ENCODE results near the gene SGIP1.
A peak's percentile ranks its signal among the peaks of the same experiment; 100 is the strongest.

The SGIP1 gene

DNA sequence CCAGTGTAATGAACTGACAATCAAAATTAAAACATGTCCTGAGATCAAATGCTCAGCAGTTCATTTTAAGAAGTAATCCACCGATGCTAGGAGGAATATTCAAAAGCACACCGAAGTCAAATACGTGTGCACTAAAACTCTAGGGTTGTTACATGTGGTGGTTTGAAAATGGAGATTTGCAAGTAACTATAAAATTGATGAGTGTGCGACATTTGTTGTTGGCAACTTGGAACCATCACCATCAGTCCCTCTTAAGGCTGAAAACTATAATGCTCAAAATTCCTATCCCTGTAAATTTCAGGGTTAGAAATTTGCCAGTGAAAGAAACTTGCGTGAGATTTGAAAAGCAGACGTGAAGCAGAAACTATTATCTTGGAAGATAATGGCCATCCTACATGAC lies 13.3 kb upstream of the SGIP1 start:
- no peak for TF ChIP-seq CEBPB (IDR thresholded peaks at IDR 0.05)
- TF ChIP-seq TAF1 (IDR thresholded peaks at IDR 0.05; ENCODE audit: low read depth): no peak
- TF ChIP-seq EP300 (IDR thresholded peaks at IDR 0.05; ENCODE audit: borderline replicate concordance): no peak
- no peak for TF ChIP-seq NFIC (IDR thresholded peaks at IDR 0.05)
- TF ChIP-seq YY1 (IDR thresholded peaks at IDR 0.05; ENCODE audit: low read depth): no peak
- TF ChIP-seq, protein P1, sequence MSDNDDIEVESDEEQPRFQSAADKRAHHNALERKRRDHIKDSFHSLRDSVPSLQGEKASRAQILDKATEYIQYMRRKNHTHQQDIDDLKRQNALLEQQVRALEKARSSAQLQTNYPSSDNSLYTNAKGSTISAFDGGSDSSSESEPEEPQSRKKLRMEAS (IDR thresholded peaks at IDR 0.05): no peak
- no peak for TF ChIP-seq TCF12 (IDR thresholded peaks at IDR 0.05; ENCODE audit: low read depth)
- no peak for TF ChIP-seq ZBTB7A (IDR thresholded peaks at IDR 0.05; ENCODE audit: low read depth)
- TF ChIP-seq, protein P2, sequence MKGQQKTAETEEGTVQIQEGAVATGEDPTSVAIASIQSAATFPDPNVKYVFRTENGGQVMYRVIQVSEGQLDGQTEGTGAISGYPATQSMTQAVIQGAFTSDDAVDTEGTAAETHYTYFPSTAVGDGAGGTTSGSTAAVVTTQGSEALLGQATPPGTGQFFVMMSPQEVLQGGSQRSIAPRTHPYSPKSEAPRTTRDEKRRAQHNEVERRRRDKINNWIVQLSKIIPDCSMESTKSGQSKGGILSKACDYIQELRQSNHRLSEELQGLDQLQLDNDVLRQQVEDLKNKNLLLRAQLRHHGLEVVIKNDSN (IDR thresholded peaks at IDR 0.05): no peak
- no peak for TF ChIP-seq FOXM1 (IDR thresholded peaks at IDR 0.05; ENCODE audit: borderline replicate concordance, low read depth)
- TF ChIP-seq TEAD4 (IDR thresholded peaks at IDR 0.05): no peak
- no peak for TF ChIP-seq EGR1 (IDR thresholded peaks at IDR 0.05)
- TF ChIP-seq CREB1 (IDR thresholded peaks at IDR 0.05; ENCODE audit: low read depth): no peak
- TF ChIP-seq RAD21 (IDR thresholded peaks at IDR 0.05; ENCODE audit: low read depth): no peak
- TF ChIP-seq, protein P3, sequence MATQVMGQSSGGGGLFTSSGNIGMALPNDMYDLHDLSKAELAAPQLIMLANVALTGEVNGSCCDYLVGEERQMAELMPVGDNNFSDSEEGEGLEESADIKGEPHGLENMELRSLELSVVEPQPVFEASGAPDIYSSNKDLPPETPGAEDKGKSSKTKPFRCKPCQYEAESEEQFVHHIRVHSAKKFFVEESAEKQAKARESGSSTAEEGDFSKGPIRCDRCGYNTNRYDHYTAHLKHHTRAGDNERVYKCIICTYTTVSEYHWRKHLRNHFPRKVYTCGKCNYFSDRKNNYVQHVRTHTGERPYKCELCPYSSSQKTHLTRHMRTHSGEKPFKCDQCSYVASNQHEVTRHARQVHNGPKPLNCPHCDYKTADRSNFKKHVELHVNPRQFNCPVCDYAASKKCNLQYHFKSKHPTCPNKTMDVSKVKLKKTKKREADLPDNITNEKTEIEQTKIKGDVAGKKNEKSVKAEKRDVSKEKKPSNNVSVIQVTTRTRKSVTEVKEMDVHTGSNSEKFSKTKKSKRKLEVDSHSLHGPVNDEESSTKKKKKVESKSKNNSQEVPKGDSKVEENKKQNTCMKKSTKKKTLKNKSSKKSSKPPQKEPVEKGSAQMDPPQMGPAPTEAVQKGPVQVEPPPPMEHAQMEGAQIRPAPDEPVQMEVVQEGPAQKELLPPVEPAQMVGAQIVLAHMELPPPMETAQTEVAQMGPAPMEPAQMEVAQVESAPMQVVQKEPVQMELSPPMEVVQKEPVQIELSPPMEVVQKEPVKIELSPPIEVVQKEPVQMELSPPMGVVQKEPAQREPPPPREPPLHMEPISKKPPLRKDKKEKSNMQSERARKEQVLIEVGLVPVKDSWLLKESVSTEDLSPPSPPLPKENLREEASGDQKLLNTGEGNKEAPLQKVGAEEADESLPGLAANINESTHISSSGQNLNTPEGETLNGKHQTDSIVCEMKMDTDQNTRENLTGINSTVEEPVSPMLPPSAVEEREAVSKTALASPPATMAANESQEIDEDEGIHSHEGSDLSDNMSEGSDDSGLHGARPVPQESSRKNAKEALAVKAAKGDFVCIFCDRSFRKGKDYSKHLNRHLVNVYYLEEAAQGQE (IDR thresholded peaks at IDR 0.05; ENCODE audit: low read depth): no peak

DNA sequence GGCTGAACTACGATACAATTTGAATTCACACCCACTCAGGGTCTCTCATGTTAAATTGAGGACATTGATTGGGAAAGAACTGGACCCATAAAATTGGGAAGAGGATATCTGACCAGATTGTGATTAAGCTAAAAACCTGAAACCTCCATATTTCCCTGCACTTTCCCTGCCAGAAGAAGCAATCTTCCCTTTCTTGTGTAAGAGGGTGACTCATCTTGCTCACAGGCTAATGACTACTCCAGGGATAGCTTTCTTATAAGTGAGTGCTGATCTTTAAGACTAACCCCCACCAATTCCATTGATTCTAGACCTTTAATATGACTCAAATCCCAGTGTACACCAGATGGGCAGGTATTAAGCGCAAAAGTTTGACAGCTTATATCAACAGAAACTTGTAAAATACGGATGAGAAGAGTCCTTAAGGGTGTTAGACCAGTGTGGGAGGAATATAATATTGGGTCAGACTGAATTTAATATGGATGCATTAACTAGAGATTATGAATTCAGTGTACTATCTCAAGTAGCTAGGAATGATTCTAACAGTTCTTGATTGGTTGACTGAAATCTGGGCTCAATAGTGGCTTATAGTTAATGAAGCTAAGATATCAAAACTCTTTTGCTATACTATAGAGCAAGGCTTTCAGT lies 12.1 kb upstream of the SGIP1 start:
- no peak for TF ChIP-seq TCF12 (IDR thresholded peaks at IDR 0.05; ENCODE audit: low read depth)
- no peak for TF ChIP-seq TEAD4 (IDR thresholded peaks at IDR 0.05)
- TF ChIP-seq FOXM1 (IDR thresholded peaks at IDR 0.05; ENCODE audit: borderline replicate concordance, low read depth): no peak
- TF ChIP-seq NFIC (IDR thresholded peaks at IDR 0.05): no peak
- TF ChIP-seq, protein P3 (IDR thresholded peaks at IDR 0.05; ENCODE audit: low read depth): no peak
- TF ChIP-seq YY1 (IDR thresholded peaks at IDR 0.05; ENCODE audit: low read depth): no peak
- TF ChIP-seq, protein P2 (IDR thresholded peaks at IDR 0.05): no peak
- TF ChIP-seq CREB1 (IDR thresholded peaks at IDR 0.05; ENCODE audit: low read depth): no peak
- TF ChIP-seq, protein P1 (IDR thresholded peaks at IDR 0.05): no peak

DNA sequence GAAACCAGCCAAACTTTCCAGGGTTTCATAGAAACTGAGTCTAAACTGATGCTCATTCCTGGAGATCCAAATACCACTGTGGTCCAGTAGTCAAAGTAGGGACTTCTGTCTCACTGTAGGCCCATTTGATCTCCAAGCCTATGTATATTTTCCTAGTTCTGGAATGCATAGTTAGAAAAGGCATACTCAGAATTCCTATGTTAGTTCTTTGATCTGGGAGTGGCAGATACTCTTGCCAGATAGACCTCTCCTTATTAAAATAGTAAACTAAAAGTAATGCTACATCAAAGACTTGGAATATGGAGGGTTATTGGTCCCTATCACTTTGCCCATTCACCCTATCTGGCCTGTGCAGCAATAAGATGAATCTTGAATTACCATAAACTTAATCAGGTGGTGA lies 10.4 kb upstream of the SGIP1 start:
- TF ChIP-seq YY1 (IDR thresholded peaks at IDR 0.05; ENCODE audit: low read depth) (no peak), TEAD4 (IDR thresholded peaks at IDR 0.05) (0 out of 2 replicates have a peak, but pooled peaks have one; percentile 7), FOXM1 (IDR thresholded peaks at IDR 0.05; ENCODE audit: borderline replicate concordance, low read depth) (no peak), CEBPB (IDR thresholded peaks at IDR 0.05) (no peak), NFIC (IDR thresholded peaks at IDR 0.05) (no peak)

DNA sequence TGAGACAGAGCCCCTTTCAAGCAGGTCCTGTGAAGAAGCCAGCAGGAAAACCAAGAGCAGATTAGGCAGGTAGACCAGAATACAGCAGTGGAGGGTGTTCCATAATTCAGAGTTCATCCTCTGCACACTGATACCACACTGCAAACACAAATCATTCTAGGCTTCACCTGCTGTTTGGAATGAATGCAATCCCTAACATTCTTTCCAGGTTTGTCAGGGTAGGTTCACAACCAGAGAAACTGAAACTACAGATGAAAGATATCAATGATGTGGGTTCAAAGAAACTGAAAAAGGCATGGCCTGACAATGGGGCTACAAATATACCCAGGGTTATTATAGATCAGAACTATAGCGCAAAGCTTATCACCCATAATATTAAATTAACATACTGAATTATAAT lies 8.9 kb upstream of the SGIP1 start:
- TF ChIP-seq TAF1 (IDR thresholded peaks at IDR 0.05; ENCODE audit: low read depth) (no peak), EP300 (IDR thresholded peaks at IDR 0.05; ENCODE audit: borderline replicate concordance) (no peak)

DNA sequence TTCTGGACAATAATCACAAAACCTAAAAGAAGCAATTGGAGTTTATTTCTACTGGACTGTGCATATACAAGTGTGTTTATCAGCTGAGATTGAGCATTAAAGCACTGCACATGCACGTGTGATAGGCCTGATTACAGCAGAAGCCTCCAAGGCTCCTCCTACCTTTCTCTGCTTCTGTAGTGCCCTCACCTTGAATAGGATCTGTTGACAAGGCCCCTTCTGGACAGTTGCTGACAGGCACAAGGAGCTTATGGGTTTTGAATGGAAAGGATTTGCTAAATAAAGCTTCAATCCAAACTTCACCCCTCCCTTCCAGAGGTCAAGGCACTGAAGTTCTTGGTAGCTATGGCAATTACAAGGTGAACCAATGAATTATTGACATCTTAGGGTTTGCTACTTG lies 7.9 kb upstream of the SGIP1 start:
- TF ChIP-seq, protein P3 (IDR thresholded peaks at IDR 0.05; ENCODE audit: low read depth): no peak
- TF ChIP-seq FOXM1 (IDR thresholded peaks at IDR 0.05; ENCODE audit: borderline replicate concordance, low read depth) (no peak), TAF1 (IDR thresholded peaks at IDR 0.05; ENCODE audit: low read depth) (no peak), YY1 (IDR thresholded peaks at IDR 0.05; ENCODE audit: low read depth) (no peak), ZBTB7A (IDR thresholded peaks at IDR 0.05; ENCODE audit: low read depth) (no peak), NFIC (IDR thresholded peaks at IDR 0.05) (no peak), CREB1 (IDR thresholded peaks at IDR 0.05; ENCODE audit: low read depth) (no peak), TEAD4 (IDR thresholded peaks at IDR 0.05) (no peak), RAD21 (IDR thresholded peaks at IDR 0.05; ENCODE audit: low read depth) (no peak), CEBPB (IDR thresholded peaks at IDR 0.05) (no peak)
- TF ChIP-seq, protein P2 (IDR thresholded peaks at IDR 0.05): no peak
